Stimulated activated CD8-positive, alpha-beta memory T cell treated with anti-CD3 and anti-CD28 coated beads, Interleukin-7, amount 100 ng/mL, for 24 hours (primary cell): ENCODE results near the gene SEMA5A.
"Not testable (repeated sequence)": the region's sequence is repeated elsewhere in the genome, so short reads cannot be mapped to it uniquely, and the experiment has no call there.

ENCODE experiments used
- DNase-seq: peaks from one replicate; pipeline ENCODE4 v3.0.0-alpha.2; 2020; ENCODE audit warnings: low read depth

Gene SEMA5A

DNA sequence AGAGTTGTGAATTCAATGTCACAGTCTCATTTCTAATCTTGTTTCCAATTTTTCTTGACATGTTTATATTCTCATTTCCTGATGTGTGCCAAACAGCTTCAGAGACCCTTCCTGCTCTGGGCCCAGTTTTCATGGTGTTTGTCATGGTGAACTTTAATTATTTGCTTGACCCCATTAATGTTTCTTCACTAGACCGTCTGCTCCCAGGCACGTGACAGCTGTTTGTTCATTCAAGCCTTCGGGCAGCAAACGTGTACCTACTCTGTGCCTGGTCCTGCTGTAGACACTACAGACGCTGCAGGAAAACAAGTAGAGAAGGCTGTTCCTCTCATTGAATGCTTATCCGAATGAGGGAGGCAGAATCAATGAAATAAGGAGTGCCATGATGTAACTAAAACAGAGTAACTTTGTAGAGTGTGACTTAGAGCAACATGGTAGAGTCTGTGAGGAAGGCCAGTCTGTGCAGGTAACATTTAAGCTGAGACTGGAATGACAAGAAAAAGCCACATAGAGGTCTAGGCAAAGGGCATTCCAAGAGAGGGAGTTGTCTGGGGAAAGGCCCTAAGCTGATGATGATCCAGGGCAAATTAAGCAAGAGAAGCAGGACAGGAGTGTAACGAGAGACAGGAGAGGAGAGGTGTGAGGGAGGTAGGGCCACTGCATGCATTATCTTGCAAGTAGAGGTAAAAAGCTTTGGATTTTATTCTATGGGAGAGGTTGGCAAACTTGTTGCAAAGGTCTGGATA lies 191.4 kb downstream of the SEMA5A start:
- no peak for DNase-seq

DNA sequence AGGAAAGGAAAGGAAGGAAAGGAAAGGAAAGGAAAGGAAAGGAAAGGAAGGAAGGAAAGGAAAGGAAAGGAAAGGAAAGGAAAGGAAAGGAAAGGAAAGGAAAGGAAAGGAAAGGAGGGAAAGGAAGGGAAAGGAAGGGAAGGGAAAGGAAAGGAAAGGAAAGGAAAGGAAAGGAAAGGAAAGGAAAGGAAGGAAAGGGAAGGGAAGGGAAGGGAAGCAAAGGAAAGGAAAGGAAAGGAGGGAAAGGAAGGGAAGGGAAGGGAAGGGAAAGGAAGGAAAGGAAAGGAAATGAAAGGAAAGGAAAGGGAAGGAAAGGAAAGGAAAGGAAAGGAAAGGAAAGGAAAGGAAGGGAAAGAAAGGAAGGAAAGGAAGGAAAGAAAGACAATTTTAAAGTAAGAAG lies 192.8 kb downstream of the SEMA5A start:
- DNase-seq, result not testable (repeated sequence)

DNA sequence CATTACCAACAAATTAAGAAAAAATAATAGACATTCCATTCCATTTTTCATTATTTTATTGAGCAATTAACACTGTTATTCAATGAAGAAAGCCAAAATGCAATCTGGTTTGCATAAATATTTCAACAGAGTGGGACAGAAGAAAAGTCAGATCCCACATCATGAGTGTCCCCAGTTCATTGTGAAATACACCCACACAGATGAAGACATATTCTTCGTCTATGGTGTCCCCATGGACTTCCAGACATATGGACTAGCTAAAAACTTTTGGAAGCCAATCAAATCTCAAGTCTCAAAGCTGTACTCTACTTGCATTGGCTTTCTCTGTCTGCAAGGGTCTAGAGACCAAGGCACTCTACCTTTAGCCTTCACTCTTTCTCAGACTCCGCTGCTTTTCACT lies 194.3 kb downstream of the SEMA5A start:
- DNase-seq, result no peak

DNA sequence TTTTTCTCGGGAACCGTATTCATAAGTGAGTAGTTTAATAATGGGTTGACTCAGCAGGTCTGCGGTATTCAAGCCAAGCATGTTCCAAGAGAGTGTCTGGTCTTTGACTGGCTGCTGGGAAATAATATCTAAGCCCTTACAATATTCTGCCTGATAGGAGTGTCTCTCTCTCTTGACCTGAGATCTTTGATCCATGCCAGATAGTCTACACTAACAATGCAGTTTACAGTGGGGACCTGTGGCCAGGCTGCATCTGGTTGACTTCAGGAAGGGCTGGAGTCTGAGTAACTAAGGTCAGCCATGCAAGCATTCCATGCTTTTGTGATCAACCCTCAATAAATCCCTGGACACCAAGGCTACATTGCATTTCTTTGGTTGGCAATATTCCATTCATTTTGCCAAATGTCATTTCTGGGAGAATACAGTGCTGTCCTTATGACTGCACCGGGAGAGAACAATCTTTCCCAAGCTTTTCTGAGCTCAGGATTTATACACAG lies 195.5 kb downstream of the SEMA5A start:
- no peak for DNase-seq

DNA sequence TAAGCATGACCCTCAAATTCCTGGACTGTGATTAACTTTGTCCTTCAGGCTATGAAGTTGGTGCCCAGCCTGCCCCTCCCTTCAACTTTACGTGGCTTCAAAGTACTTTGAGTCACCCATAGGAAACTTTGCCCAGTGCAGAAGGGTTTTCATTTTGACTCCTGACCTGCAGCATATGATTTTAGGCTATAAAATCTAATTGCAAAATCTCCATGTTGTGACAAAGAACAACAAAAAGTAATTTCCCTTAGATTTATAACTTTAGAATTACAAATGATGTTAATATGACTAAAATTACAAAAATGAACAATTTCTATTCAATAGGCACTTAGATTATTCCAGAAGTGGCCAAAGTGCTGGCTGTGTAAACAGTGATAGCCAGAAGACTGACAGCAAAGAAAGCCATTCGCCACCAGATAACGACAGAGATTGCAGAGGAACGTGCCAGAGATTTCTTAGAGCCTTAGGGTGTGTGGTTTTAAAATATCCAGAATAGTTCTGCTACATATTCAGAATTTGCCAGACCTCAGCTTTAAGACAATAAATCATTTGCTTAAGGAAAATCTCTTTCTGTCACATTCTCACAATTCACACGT lies 197.4 kb downstream of the SEMA5A start:
- no peak for DNase-seq

DNA sequence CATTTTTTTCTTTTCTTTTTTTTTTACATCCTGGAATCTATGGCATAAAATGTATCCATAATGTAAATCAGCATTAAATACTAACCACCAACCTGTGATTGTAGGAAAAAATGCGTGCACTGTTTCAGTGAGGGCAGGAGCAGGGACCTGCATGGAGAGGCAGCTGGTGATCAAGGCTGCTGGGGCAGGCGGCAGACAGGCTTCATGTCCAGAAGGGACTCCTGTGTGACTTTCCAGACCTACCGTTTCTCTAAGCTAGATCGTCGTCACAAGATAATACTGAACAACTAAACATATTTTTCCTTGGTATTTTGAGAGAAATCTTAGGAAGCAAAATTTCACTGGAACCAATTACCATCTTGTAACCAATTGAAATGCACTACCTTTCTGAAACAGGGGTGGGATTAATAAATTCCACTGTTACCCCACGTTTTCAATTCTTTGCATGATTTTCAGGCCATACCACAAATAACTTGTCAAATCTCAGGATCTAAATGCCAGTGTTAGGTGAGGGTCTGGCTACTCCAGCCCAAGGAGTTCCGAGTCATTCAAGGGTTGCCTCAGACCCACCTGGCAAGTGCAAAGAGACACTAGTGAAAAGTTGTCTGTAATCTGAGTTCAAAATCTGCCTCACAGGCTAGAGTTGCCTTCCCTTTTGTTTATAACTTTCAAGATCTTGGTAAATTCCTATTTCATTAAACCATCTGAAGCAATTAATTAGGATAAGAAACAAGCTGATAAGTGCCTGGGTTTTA lies 198.2 kb downstream of the SEMA5A start:
- no peak for DNase-seq

DNA sequence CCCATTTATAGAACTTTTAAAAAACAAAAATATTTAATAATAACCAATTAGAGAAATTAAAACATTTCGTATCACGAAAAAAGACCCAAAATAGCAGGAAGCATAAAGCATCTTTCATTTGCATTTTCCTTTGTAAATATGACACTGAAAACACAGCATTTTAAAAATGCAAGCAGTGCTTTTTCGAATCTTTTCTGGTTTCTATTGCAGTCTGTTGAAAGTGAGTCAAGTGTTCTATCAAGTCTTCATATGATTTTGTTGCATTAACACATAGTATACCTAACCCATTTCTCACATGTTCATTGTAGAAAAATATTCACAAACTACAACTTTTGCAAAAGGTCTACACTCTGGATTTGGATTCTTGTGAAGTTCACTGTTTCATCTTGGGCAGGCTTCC lies 198.8 kb downstream of the SEMA5A start:
- no peak for DNase-seq

DNA sequence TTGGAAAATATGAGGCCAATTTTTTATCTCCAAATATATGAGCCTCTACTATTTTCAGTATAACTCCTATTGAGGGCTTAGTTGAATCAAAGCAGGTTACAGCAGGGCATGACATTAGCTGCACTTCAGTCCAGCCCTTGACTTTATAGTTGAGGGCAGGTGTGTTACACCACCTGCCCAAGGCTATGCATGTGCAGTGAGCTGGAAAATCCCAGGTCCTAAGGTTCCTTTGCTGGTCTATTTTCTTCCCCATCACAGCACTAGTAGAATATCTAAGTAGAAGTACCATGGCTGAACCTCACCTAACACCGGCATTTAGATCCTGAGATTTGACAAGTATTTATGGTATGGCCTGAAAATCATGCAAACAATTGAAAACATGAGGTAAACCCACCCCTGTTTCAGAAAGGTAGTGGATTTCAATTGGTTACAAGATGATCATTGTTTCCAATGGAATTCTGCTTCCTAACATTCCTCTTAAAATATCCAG lies 201.1 kb downstream of the SEMA5A start:
- no peak for DNase-seq

DNA sequence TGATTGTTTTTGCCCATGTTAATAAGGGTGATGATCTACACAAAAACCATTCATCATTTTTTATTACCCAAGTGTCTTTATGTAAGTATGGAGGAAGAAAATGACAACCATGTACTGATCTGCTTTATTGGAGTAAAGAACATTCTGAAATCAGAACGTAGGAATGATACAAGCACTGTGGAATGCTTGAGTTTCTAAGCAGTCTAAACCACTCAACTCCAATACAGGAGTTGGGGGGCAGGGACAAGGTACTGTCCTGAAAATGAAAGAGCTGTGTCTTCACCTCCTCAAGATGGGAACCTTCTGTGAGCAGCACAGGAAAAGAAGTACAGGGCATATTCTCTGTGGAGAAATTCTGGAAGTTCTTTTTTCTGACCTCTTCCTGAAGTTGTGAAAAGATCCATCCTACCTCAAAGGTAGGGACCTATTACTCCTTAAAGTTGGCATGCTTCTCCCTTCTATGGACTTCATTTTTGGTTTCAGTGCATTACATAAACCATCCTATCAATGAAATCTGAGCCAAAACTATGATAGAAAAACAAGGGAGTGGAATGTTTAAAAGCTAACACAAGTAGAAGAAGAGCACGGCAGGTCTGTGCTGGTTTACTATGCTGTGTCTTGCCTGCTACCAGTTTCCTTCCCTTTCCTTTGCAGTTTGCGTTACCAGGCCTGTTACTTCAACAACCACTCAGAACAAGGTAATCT lies 202.6 kb downstream of the SEMA5A start:
- DNase-seq, result no peak

DNA sequence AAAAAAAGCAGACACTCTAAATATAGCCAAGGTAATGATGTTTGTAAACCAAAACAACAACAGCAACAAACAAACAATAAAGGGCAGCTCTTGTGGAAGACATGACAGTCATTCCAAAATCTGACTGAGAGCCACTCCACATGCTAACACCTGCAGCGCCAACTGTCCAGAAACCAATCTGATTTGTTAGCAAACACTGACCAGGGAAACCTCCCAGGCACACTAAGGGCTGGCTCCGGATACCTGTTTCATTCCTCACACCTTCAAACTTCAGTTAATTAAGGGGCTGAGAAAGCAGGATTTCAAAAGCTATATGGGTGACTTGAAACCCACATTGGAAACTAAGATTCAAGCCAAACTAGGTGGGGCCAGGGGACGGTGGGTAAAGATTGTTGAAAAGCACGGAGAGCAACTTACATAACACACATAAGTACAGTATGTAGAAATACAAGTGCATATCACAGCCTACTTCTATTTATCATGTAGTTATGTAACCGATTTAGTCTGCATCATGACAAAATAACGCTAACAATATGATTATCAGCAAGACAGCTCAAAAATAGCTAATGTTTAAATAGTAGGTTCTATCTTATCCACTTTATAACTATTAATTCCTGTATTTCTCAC lies 203.6 kb downstream of the SEMA5A start:
- no peak for DNase-seq

DNA sequence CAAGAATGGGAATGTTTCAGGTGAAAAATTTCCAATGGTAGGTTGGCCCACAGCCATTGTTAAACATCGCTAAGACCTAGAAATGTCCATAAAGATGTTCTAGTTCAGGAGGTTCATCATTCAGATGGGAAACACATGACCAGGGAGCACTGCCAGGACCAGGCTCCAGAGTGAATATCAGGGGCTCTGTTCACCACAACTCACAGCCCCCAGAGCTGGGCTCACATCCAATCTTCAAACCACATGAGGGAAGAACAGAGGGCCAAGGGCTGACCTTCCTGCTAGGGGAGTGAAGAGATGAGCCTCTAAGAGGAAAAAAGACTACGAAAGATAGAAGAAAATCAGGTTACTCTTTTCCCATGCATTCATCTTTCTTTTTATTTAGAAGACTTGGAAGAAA lies 205.8 kb downstream of the SEMA5A start:
- DNase-seq, result no peak

DNA sequence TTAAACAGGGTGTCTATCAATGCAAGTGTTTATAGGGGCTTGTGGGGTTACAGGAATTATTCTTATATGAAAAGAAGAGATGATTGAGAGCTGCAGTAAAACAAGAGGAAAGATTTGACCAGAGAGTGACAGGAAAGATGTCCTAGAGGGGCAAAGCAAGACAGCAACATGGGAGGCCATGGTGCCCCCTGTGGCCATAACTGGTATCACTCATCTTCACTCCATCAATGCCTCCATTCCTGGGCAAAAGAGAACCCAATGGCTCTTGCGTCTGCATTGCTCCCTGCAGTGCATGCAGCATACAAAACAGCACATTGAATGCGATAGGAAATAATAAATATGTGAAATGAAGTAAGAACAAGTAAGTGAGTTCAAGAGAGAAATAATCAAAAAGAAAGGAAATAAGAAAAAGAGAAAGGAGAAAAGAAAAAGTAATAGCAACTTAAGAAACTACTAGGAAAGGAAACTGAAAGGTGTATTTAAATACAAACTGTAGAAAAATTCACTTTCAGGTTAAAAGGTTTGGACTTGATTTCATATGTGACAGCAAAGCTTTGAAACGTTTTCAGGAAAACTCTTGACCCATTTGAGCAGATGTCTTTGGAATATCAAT lies 206.6 kb downstream of the SEMA5A start:
- DNase-seq, result no peak

DNA sequence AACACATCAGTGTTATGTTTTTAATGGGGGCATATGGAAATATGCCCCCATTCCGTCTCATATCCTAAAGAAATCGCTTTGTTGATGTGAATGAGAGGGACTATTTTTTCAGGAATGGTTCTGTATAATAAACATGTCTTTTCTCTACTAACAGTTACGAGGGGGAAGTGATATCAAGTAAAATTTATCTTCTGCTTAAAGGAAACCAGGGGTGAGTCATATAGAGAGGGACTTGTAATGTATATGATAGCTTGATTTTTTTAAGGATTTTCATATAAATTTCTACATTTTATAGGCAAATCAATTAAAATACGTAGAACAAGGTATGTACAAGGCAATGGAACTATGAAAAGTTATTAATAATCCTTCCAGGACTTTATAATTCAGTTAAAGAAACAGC lies 207.1 kb downstream of the SEMA5A start:
- DNase-seq, result no peak

DNA sequence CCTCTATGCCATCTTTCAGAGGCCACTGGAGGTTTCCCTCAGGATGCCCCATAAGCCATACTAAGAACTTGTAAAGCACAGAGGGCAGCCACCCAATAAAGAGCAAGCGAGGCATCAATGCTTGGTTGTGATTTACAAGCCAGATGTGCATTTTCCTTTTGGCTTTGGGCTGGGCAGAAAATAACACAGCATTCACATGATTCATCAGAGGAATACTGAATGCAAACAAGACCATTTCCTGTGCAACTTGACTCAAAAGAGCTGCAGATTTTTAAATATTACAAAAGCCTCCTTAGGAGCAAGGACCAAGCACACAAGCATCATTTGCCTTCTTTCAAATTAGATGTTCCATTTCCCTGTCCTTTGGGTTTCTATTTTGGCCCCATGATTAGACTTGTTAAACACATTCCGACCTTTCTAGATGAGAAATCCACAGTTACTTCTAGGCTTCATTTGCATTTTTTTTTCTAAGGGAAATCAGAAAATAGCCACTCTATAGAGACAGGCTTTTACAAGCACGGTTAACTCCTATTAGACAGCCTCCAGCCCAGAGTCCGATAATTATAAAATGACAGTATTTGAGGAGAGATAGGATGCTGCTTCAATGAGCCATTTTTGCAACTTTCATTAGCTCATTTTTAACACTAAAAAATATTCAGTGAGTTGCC lies 207.8 kb downstream of the SEMA5A start:
- DNase-seq, result no peak

DNA sequence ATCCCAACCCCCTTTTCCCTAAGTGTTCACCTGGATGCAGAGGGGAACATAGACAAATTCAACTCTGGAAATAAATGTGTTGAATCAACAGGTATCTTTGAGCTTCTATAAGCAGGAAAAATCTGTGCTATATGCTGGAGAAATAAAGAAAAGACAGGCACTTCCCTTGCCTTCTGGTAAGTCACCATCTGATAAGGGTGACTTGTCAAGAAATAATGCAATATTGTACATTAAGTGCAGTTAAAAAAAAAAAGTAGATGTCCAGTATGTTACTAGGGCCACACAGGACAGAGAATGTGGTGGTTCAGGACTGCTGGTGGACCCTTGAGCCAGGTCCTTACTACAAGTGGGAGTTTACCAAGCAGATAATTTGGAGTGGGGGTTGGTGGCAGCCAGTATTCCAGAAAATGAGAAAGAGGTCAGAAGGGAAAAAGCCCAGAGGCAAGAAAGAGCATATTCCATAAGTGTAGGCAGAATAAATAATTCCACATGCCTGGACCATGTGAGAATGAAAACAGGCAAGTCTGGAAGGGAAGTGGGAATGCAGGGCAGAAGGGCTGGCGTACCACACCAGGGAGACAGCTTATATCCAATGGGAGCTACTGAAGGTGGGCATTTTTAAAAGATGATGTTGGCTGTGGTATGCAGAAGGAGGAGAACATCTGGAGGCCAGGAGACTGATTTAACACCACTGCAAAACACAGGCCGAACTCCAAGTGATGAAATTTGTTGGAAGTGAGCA lies 209.9 kb downstream of the SEMA5A start:
- no peak for DNase-seq

DNA sequence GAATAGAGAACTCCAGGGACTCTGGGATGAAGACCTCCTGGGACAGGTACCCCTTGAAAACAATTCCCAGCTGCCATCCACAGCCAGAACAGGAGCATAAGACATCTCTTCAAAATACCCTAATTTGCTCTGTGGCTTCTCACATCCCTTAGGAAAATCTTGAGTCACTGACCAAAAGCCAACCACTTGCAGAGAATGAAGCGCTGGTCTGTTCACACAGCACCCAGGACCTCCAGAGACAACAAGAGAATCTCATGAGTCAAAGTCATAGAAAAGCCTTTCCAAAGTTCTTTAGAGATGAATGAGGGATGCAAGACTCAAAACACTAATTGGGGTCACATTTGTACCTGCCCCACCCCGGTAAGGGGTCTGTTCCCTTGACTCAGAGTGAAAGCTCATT lies 210.6 kb downstream of the SEMA5A start:
- DNase-seq, result no peak

DNA sequence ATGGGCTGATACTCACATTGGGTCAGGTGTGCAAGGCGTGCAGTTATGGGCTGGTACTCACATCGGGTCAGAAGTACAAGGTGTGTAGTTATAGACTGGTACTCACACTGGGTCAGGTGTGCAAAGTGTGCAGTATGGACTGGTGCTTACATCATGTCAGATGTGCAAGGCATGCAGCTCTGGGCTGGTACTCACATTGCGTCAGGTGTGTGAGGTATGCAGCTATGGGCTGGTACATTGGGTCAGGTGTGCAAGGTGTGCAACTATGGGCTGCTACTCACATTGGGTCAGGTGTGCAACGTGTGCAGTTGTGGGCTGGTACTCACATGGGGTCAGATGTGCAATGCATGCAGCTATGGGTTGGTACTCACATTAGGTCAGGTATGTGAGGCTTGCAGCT lies 213.8 kb downstream of the SEMA5A start:
- DNase-seq, result no peak

DNA sequence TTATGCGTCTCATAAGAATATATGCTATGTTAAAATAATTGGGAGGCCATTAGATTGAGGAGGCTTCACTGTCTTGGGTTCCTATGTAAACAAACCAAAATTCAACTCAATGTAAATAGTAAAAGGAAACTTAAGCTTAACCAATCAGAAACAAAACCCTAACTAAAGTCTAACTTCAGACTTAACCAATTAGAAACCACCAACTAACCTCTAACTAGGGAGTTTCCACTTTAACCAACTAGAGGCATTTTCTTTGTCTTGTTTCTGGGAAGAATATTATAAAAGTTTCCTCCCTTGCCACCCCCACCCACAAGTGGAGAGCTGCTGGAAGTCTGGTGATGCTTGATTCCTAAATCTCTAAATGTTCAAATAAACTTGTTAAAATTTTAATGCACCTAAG lies 214.5 kb downstream of the SEMA5A start:
- no peak for DNase-seq

DNA sequence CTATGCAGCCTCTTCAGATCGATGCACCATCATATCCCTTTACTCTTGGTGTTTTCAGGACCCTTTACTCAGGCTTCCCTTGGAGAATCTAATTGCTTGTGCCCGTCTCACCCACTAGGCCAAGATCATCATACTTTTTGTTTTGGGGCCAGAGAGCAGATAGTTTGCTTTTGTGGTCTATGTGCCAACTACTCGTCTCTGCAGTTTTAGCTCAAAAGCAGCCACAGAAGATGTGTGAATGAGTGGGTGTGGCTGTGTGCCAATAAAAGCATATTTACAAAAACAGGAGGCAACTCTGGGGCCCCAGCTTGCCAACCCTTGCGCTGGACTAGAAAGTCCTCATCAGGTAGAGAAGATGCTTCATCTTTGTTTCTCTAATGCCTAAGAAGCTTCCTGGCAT lies 216.8 kb downstream of the SEMA5A start:
- DNase-seq, result no peak

DNA sequence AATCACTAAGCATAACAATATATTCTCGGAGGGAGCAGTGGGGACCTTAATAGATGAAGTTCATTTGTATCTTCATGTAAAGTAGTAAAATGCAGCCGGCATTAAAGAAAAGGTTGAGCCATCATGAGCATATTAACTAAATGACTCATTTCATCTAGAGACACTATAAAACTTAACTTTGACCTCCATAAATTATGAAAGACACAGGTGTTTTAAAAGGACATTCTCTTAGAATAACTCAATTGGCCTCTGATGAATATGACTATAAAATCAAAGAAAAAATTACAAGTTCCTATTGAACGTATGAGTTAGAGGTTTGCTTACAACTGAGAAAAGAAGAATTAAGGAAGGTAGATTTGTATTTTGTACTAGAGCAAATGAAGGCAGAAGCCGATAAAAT lies 220.3 kb downstream of the SEMA5A start:
- no peak for DNase-seq
